IMR-90 (cell line): ENCODE measurements around the gene CBY1. TPM values are rescaled to one million over a fixed set of nuclear protein-coding genes. Genes with fewer than 3 reads are reported as not detected.

Experiments used
- ATAC-seq: fragments of 200-7000 bp; cut with Tn5 transposase; 2 replicates; pipeline ENCODE4 v1.9.1; 2020; ENCODE audit warnings: low read depth, mild to moderate bottlenecking, moderate library complexity
- BruUV-seq: library from RNA; stranded (reverse); fragments of 400-500 nt; replicated peaks from 2 replicates; lab custom pipeline; 2021; lab: Mats Ljungman, UMichigan
- CTCF ChIA-PET: fragments of 300-600 bp; formaldehyde crosslinking; extraction: SDS; loops from one replicate; lab custom pipeline; 2021; ENCODE audit warnings: antibody characterized with exemption; lab: Yijun Ruan, JAX
- POLR2A ChIA-PET: fragments of 300-600 bp; sonication (Branson Sonifier 250); formaldehyde crosslinking; loops from one replicate; lab custom pipeline; 2022; ENCODE audit warnings: antibody characterized with exemption; ENCODE audit not compliant: unreplicated experiment; lab: Charles Lee
- DNase-seq: peaks from one replicate; pipeline ENCODE4 v3.0.0; 2013
- H2AFZ ChIP-seq: replicated peaks from 2 replicates; pipeline ENCODE3; 2013; ENCODE audit warnings: low read length, mild to moderate bottlenecking; ENCODE audit not compliant: poor library complexity
- H2AK5ac ChIP-seq: 2 replicates; pipeline ENCODE4 v1.6.1; 2013; ENCODE audit warnings: low read depth, low read length, inconsistent platforms
- H2AK9ac ChIP-seq: replicated peaks from 2 replicates; pipeline ENCODE3; 2013; ENCODE audit warnings: mild to moderate bottlenecking, low read depth, low read length, moderate library complexity; ENCODE audit not compliant: poor library complexity
- H2BK120ac ChIP-seq: 2 replicates; pipeline ENCODE4 v1.6.1; 2013; ENCODE audit warnings: low read depth, low read length, inconsistent platforms
- H2BK15ac ChIP-seq: 3 replicates; pipeline ENCODE4 v1.6.1; 2013; ENCODE audit warnings: low read depth, low read length, inconsistent platforms
- H2BK20ac ChIP-seq: 2 replicates; pipeline ENCODE4 v1.6.1; 2013; ENCODE audit warnings: low read depth, mild to moderate bottlenecking, inconsistent platforms, low read length, moderate library complexity
- H2BK5ac ChIP-seq: 2 replicates; pipeline ENCODE4 v1.6.1; 2013; ENCODE audit warnings: mild to moderate bottlenecking, low read depth, low read length, inconsistent platforms; ENCODE audit not compliant: poor library complexity, severe bottlenecking
- H3K14ac ChIP-seq: replicated peaks from 2 replicates; pipeline ENCODE4 v1.6.1; 2013; ENCODE audit warnings: low read depth, low read length, inconsistent platforms
- H3K18ac ChIP-seq: 2 replicates; pipeline ENCODE4 v1.6.1; 2013; ENCODE audit warnings: low read depth, low read length, control low read depth
- H3K23ac ChIP-seq: 2 replicates; pipeline ENCODE4 v1.6.1; 2013; ENCODE audit warnings: low read depth, low read length, inconsistent platforms
- H3K27ac ChIP-seq: 2 replicates; pipeline ENCODE4 v1.5.1; 2013; ENCODE audit warnings: mild to moderate bottlenecking, control low read depth, low read length; ENCODE audit not compliant: insufficient read depth
- H3K27me3 ChIP-seq: 2 replicates; pipeline ENCODE4 v1.6.1; 2013; ENCODE audit warnings: low read length; ENCODE audit not compliant: control insufficient read depth, insufficient read depth
- H3K36me3 ChIP-seq: 2 replicates; pipeline ENCODE4 v1.6.1; 2013; ENCODE audit warnings: low read length, mixed read lengths; ENCODE audit not compliant: control insufficient read depth, insufficient read depth
- H3K4ac ChIP-seq: 2 replicates; pipeline ENCODE4 v1.6.1; 2013; ENCODE audit warnings: low read depth, low read length, inconsistent platforms
- H3K4me1 ChIP-seq: 2 replicates; pipeline ENCODE4 v1.6.1; 2013; ENCODE audit warnings: low read length, mixed read lengths; ENCODE audit not compliant: control insufficient read depth, insufficient read depth
- H3K4me2 ChIP-seq: 2 replicates; pipeline ENCODE4 v1.6.1; 2013; ENCODE audit warnings: low read depth, mild to moderate bottlenecking, control low read depth, low read length, moderate library complexity
- H3K4me3 ChIP-seq: 2 replicates; pipeline ENCODE4 v1.5.1; 2013; ENCODE audit warnings: low read depth, mild to moderate bottlenecking, control low read depth, low read length, moderate library complexity; ENCODE audit not compliant: insufficient read depth
- H3K56ac ChIP-seq: 2 replicates; pipeline ENCODE4 v1.6.1; 2013; ENCODE audit warnings: low read length, inconsistent platforms; ENCODE audit not compliant: insufficient read depth; ENCODE audit errors: extremely low read depth
- H3K79me1 ChIP-seq, 2 experiments: 2 replicates each; pipeline ENCODE4 v1.6.1; 2013; ENCODE audit warnings: low read length in 2 of 2, inconsistent platforms in 1 of 2, low read depth in 1 of 2
- H3K9ac ChIP-seq: 2 replicates; pipeline ENCODE4 v1.6.1; 2013; ENCODE audit warnings: low read depth, low read length, control low read depth
- H3K9me1 ChIP-seq: 2 replicates; pipeline ENCODE4 v1.6.1; 2013; ENCODE audit warnings: low read length, inconsistent platforms; ENCODE audit not compliant: insufficient read depth
- H3K9me3 ChIP-seq: 2 replicates; pipeline ENCODE4 v1.6.1; 2013; ENCODE audit warnings: low read length; ENCODE audit not compliant: control insufficient read depth, insufficient read depth
- H4K20me1 ChIP-seq: 2 replicates; pipeline ENCODE4 v1.6.1; 2013; ENCODE audit warnings: low read length, inconsistent platforms; ENCODE audit not compliant: insufficient read depth
- H4K5ac ChIP-seq: 2 replicates; pipeline ENCODE4 v1.6.1; 2013; ENCODE audit warnings: mild to moderate bottlenecking, low read depth, low read length, control low read depth
- H4K8ac ChIP-seq, 2 experiments: 2 replicates each; pipeline ENCODE4 v1.6.1; 2013; ENCODE audit warnings: low read depth in 2 of 2, low read length in 2 of 2, control low read depth in 1 of 2, inconsistent platforms in 1 of 2
- H4K91ac ChIP-seq: 2 replicates; pipeline ENCODE4 v1.6.1; 2013; ENCODE audit warnings: low read depth, low read length, inconsistent platforms; ENCODE audit not compliant: insufficient read depth
- BHLHE40 ChIP-seq: fragments of 150-350 bp; IDR thresholded peaks from 2 replicates; pipeline ENCODE4 v1.6.1; 2016; ENCODE audit warnings: mild to moderate bottlenecking, low read depth, low read length
- CEBPB ChIP-seq: IDR thresholded peaks from 2 replicates; pipeline ENCODE4 v1.6.1; 2012; ENCODE audit warnings: low read depth, low read length, improper control_type of control experiment
- CHD1 ChIP-seq: IDR thresholded peaks from 2 replicates; pipeline ENCODE4 v1.6.1; 2012; ENCODE audit warnings: low read depth, low read length, improper control_type of control experiment
- CTCF ChIP-seq: conservative IDR thresholded peaks from 2 replicates; pipeline ENCODE4 v1.5.1; 2012; ENCODE audit warnings: mild to moderate bottlenecking, low read depth, low read length, improper control_type of control experiment
- FOS ChIP-seq: fragments of 150-350 bp; IDR thresholded peaks from 2 replicates; pipeline ENCODE4 v1.6.1; 2016; ENCODE audit warnings: low read depth, low read length
- MAFK ChIP-seq: IDR thresholded peaks from 2 replicates; pipeline ENCODE4 v1.6.1; 2012; ENCODE audit warnings: low read depth, low read length, improper control_type of control experiment
- MXI1 ChIP-seq: IDR thresholded peaks from 2 replicates; pipeline ENCODE4 v1.6.1; 2012; ENCODE audit warnings: low read depth, mild to moderate bottlenecking, low read length, moderate library complexity, borderline replicate concordance
- NFE2L2 ChIP-seq: fragments of 150-350 bp; IDR thresholded peaks from 2 replicates; pipeline ENCODE4 v1.6.1; 2016; ENCODE audit warnings: low read depth, mild to moderate bottlenecking, low read length
- POLR2A ChIP-seq: IDR thresholded peaks from 2 replicates; pipeline ENCODE4 v1.6.1; 2012; ENCODE audit warnings: mild to moderate bottlenecking, low read depth, low read length
- RAD21 ChIP-seq: IDR thresholded peaks from 2 replicates; pipeline ENCODE4 v1.6.1; 2012; ENCODE audit warnings: low read length, improper control_type of control experiment
- RCOR1 ChIP-seq: IDR thresholded peaks from 2 replicates; pipeline ENCODE4 v1.6.1; 2012; ENCODE audit warnings: mild to moderate bottlenecking, low read length, improper control_type of control experiment; ENCODE audit not compliant: insufficient replicate concordance
- RFX5 ChIP-seq: IDR thresholded peaks from 2 replicates; pipeline ENCODE4 v1.8.0; 2012; ENCODE audit warnings: low read depth, mild to moderate bottlenecking, low read length, moderate library complexity
- USF2 ChIP-seq: fragments of 150-350 bp; IDR thresholded peaks from 2 replicates; pipeline ENCODE4 v1.6.1; 2017; ENCODE audit warnings: mild to moderate bottlenecking, antibody characterized with exemption, low read length, low read depth
- WGBS, 2 experiments: methylation state at CpG; one replicate each; pipeline versions ENCODE4 v1.1.5 to v1.1.7; 2013; ENCODE audit warnings: missing lambda C conversion rate in 2 of 2; ENCODE audit not compliant: insufficient read length in 1 of 2; ENCODE audit errors: extremely low coverage in 2 of 2; 5-methylcytosine and 5-hydroxymethylcytosine counted together
- dilution Hi-C: fragments of 300-500 bp; cut with HindIII; formaldehyde crosslinking; loops from one replicate; pipeline ENCODE4 v1.14.3; 2018; ENCODE audit warnings: low sequenced_read_pairs; ENCODE audit not compliant: unreplicated experiment
- in situ Hi-C: fragments of 300-500 bp; cut with MboI; formaldehyde crosslinking; loops from 3 replicates; pipeline ENCODE4 v1.14.3; 2019; ENCODE audit warnings: low sequenced_read_pairs, inconsistent platforms, mixed read lengths
- intact Hi-C: fragments of 100-400 bp; cut with micrococcal nuclease; formaldehyde crosslinking; loops from 2 replicates; pipeline ENCODE4 v1.10.0; 2022
- polyA plus RNA-seq, 3 experiments: library from polyadenylated mRNA; depleted of rRNA; stranded (reverse); fragments of >200 nt; gene quantifications; 2 replicates each; pipeline ENCODE4 v1.2.3, GENCODE V29; 2012; ENCODE audit warnings: low replicate concordance in 1 of 3
- total RNA-seq: library from RNA; depleted of rRNA; stranded (reverse); fragments of >200 nt; gene quantifications from 2 replicates; pipeline ENCODE4 v1.2.3, GENCODE V29; 2012
- TF ChIP-seq, protein P1 (sequence below): fragments of 150-350 bp; IDR thresholded peaks from 2 replicates; pipeline ENCODE4 v1.6.1; 2016; ENCODE audit warnings: low read depth, mild to moderate bottlenecking, low read length, moderate library complexity, borderline replicate concordance

Gene CBY1
- total and polyA plus RNA-seq, 2 of the 4 experiments (the other 2 are of a cell fraction): 13.8 to 30.0 TPM

- BruUV-seq: no TSS peak
- H3K9me1 ChIP-seq: peaks cover 35% of the 10 kb centered on the region
- no peak overlapping the region for H4K91ac ChIP-seq
- H3K14ac ChIP-seq: no peak overlapping the region
- peaks cover 4% of the 10 kb centered on the region for H3K4me1 ChIP-seq
- H3K27ac ChIP-seq: no peak overlapping the region
- dilution Hi-C loops: no loop called here
- H4K5ac ChIP-seq: no peak overlapping the region
- H4K8ac ChIP-seq: no peak overlapping the region
- in situ Hi-C loops: no loop called here
- H3K56ac ChIP-seq: no peak overlapping the region
- no peak overlapping the region for H2AK5ac ChIP-seq
- no peak overlapping the region for H2BK120ac ChIP-seq
- H2BK5ac ChIP-seq: peak overlapping the region; percentile 7
- no peak overlapping the region for H2AFZ ChIP-seq
- no peak overlapping the region for H3K9ac ChIP-seq
- peaks cover 65% of the 10 kb centered on the region for H4K20me1 ChIP-seq
- DNase-seq (no peak), ATAC-seq (no peak)
- no peaks in the 10 kb centered on the region for H3K27me3 ChIP-seq
- H3K79me1 ChIP-seq: peaks cover 44 to 88% of the 10 kb centered on the region in 2 experiments
- no peak for TF ChIP-seq CTCF
- TF ChIP-seq, protein P1, sequence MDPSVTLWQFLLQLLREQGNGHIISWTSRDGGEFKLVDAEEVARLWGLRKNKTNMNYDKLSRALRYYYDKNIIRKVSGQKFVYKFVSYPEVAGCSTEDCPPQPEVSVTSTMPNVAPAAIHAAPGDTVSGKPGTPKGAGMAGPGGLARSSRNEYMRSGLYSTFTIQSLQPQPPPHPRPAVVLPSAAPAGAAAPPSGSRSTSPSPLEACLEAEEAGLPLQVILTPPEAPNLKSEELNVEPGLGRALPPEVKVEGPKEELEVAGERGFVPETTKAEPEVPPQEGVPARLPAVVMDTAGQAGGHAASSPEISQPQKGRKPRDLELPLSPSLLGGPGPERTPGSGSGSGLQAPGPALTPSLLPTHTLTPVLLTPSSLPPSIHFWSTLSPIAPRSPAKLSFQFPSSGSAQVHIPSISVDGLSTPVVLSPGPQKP: no peak
- no peak for TF ChIP-seq CEBPB
- no peak for TF ChIP-seq POLR2A
- TF ChIP-seq USF2: no peak
- no peak for TF ChIP-seq RAD21
- no peak for TF ChIP-seq CHD1
- TF ChIP-seq BHLHE40: no peak
- no peak for TF ChIP-seq RCOR1
- TF ChIP-seq RFX5: no peak
- TF ChIP-seq FOS: no peak
- no peak for TF ChIP-seq NFE2L2
- no peak for TF ChIP-seq MXI1
- no peak for TF ChIP-seq MAFK
- WGBS, 2 experiments: 100% methylated on average over 5 of the region's 9 CpGs; no CpG with 5 or more reads in 1 of the 2 experiments
- H3K18ac ChIP-seq: no peak overlapping the region
- no peak overlapping the region for H3K4ac ChIP-seq
- CTCF ChIA-PET: no interaction called here
- POLR2A ChIA-PET: no interaction called here
- H3K36me3 ChIP-seq: peaks cover 28% of the 10 kb centered on the region
- H2BK15ac ChIP-seq: no peak overlapping the region
- H2AK9ac ChIP-seq: no peak overlapping the region
- no peak overlapping the region for H3K4me2 ChIP-seq
- intact Hi-C loops: no loop called here
- no peaks in the 10 kb centered on the region for H3K9me3 ChIP-seq
- H3K4me3 ChIP-seq: no peak overlapping the region
- no peak overlapping the region for H2BK20ac ChIP-seq
- no peak overlapping the region for H3K23ac ChIP-seq
Measured at GRCh38 chr22:38716826-38717225, 60.4 kb downstream of the CBY1 start.
